Upper lobe of left lung (tissue), 6 donors: Measurements from ENCODE around the gene NAA15. TPM values are rescaled to one million over a fixed set of nuclear protein-coding genes. Genes with fewer than 3 reads are reported as not detected.

Experiments
- ATAC-seq, 2 donors: fragments of 200-7000 bp; cut with Tn5 transposase; one replicate each; pipeline ENCODE4 v1.9.1; 2022; ENCODE audit warnings: mild to moderate bottlenecking in 2 of 2, moderate library complexity in 2 of 2; ENCODE audit not compliant: low FRiP score in 2 of 2
- DNase-seq, 2 donors: peaks; one replicate each; pipeline ENCODE4 v3.0.0-alpha.2; 2019 to 2020
- H3K27ac ChIP-seq, 4 donors: fragments of 200-600 bp; sonication (generic); one replicate each; pipeline ENCODE4 v1.5.1; 2016 to 2019
- H3K27me3 ChIP-seq, 4 donors: fragments of 200-600 bp; sonication (generic); one replicate each; pipeline ENCODE4 v1.5.1; 2017 to 2019
- H3K36me3 ChIP-seq, 4 donors: fragments of 200-600 bp; sonication (generic); one replicate each; pipeline ENCODE4 v1.5.1; 2016 to 2019
- H3K4me1 ChIP-seq, 4 donors: fragments of 200-600 bp; sonication (generic); one replicate each; pipeline ENCODE4 v1.5.1; 2018 to 2019
- H3K4me3 ChIP-seq, 4 donors: fragments of 200-600 bp; sonication (generic); one replicate each; pipeline ENCODE4 v1.5.1; 2017 to 2019; ENCODE audit warnings: mild to moderate bottlenecking in 2 of 4, moderate library complexity in 1 of 4
- H3K9me3 ChIP-seq, 4 donors: fragments of 200-600 bp; sonication (generic); one replicate each; pipeline ENCODE4 v1.5.1; 2018 to 2019
- EP300 ChIP-seq, 4 donors: sonication (generic); formaldehyde crosslinking; IDR thresholded peaks; one replicate each; pipeline ENCODE4 v1.5.1; 2017; ENCODE audit warnings: antibody characterized with exemption in 4 of 4, control low read depth in 2 of 4
- POLR2A ChIP-seq, 4 donors: fragments of 450-650 bp; IDR thresholded peaks; one replicate each; pipeline ENCODE4 v1.5.1; 2016 to 2017; ENCODE audit warnings: antibody characterized with exemption in 4 of 4, mild to moderate bottlenecking in 2 of 4
- POLR2AphosphoS5 ChIP-seq, 2 donors: sonication (generic); formaldehyde crosslinking; IDR thresholded peaks; one replicate each; pipeline ENCODE4 v1.5.1; 2017; ENCODE audit warnings: antibody characterized with exemption in 2 of 2
- WGBS, 2 donors: methylation state at CpG; one replicate each; pipeline ENCODE4 v1.1.5; 2017 to 2018; 5-methylcytosine and 5-hydroxymethylcytosine counted together
- total RNA-seq, 6 donors: library from RNA; depleted of rRNA in 4 of 6; stranded (reverse); fragments of >200 nt in 4 of 6; gene quantifications; one replicate each; pipeline versions ENCODE4 v1.1.0 to v1.2.1, GENCODE V29; 2016 to 2021
- TF ChIP-seq, protein P1 (sequence below), 6 experiments: fragments of 450-650 bp in 4 of 6; fragments of 200-600 bp in 2 of 6; sonication (generic) in 2 of 6; IDR thresholded peaks; one replicate each; pipeline ENCODE4 v1.5.1; 2016 to 2019; ENCODE audit warnings: antibody characterized with exemption in 6 of 6
- donor health status: DM: no; HTN: no; CAD: no; lungs with moderate emphysema.
- donor health status: DM: no; HTN: yes; CAD: no; lungs with severe emphysema.

The NAA15 gene
- total RNA-seq, 6 donors from 2014 or later = 11.0 to 37.7 (median 31.3) TPM

DNA sequence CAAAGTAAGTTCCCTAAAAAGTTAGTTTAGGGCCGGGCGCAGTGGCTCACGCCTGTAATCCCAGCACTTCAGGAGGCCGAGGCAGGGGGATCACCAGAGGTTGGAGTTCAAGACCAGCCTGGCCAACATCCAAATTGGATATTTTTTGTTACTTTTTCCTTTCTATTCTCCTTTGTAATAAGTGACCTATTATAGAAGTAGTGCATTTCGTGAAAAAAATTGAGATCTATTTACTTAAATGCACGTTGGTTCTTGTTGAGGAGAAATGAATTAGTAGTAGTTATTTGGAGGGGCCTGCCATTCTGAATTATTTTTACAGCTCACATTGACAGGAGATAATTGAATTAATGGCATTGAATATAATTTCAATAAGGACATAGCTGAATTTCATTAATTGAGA lies 23.3 kb downstream of the NAA15 start:
- WGBS, 2 donors = 67 to 76% methylated on average over 6 of the region's 6 CpGs
- peaks cover 0 to 7% (median 2%) of the 10 kb centered on the region in 4 donors for H3K36me3 ChIP-seq
- TF ChIP-seq, protein P1, sequence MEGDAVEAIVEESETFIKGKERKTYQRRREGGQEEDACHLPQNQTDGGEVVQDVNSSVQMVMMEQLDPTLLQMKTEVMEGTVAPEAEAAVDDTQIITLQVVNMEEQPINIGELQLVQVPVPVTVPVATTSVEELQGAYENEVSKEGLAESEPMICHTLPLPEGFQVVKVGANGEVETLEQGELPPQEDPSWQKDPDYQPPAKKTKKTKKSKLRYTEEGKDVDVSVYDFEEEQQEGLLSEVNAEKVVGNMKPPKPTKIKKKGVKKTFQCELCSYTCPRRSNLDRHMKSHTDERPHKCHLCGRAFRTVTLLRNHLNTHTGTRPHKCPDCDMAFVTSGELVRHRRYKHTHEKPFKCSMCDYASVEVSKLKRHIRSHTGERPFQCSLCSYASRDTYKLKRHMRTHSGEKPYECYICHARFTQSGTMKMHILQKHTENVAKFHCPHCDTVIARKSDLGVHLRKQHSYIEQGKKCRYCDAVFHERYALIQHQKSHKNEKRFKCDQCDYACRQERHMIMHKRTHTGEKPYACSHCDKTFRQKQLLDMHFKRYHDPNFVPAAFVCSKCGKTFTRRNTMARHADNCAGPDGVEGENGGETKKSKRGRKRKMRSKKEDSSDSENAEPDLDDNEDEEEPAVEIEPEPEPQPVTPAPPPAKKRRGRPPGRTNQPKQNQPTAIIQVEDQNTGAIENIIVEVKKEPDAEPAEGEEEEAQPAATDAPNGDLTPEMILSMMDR (IDR thresholded peaks at IDR 0.05) = no peak
- TF ChIP-seq POLR2A (IDR thresholded peaks at IDR 0.05) = no peak
- TF ChIP-seq POLR2AphosphoS5 (IDR thresholded peaks at IDR 0.05) = no peak
- no peak for TF ChIP-seq EP300 (IDR thresholded peaks at IDR 0.05)
- no peaks in the 10 kb centered on the region for H3K27me3 ChIP-seq
- no peak overlapping the region for H3K27ac ChIP-seq
- no peak overlapping the region for H3K4me3 ChIP-seq
- no peaks in the 10 kb centered on the region for H3K9me3 ChIP-seq
- DNase-seq (no peak), ATAC-seq (no peak)
- H3K4me1 ChIP-seq = peaks cover 6 to 25% (median 11%) of the 10 kb centered on the region in 4 donors

DNA sequence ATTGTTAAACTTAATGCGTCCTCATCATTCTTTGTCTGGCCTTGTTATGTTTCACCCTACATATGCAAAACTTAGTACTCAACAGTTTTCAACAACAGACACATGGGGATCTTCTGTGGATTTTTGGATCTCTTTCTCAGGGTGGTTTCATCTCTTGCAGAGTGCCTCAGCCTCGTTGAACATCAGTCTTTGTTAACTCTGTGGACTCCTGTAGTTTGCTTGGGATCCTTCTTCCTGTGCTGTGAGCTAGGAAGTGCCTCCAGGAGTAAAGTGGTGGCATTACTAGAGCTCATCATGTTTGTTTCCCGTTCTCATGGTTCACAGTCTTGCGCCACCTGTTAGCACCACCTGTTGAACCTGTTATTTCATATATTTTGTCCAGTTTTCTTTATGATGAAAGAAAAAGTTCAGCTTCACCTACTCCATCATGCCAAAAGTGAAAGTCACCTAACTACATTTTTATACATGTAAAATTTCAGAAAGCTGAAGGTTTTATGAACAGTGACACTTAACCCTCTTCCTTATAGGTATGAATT lies 28.4 kb downstream of the NAA15 start:
- H3K27ac ChIP-seq = no peak overlapping the region
- 86 to 87% methylated on average over 4 of the region's 4 CpGs for WGBS, 2 donors
- no peak for ATAC-seq

DNA sequence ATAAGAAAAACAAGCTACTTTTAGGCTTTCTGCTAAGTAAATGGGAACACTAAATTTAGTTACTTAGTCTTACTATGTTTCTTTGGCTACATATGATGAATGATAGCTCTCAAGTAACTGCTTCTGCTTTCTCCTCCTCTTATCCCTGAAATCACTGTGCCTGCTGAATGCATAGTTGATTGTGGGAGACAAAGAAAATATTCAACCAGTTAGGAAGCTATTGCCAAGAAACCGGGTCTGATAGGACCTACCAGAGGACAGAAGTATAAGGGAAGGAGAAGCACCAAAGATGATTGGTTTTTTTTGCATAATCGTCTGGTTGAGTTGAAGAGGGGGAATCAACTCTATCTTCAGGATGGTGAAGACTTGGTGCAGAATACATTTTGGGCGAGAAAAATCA lies 29.0 kb downstream of the NAA15 start:
- Histone ChIP-seq H3K36me3 (peaks cover 0 to 15% (median 2%) of the 10 kb centered on the region in 4 donors), H3K9me3 (no peaks in the 10 kb centered on the region), H3K4me1 (peaks cover 0 to 4% (median 0%) of the 10 kb centered on the region in 4 donors), H3K27ac (no peak overlapping the region), H3K27me3 (no peaks in the 10 kb centered on the region), H3K4me3 (no peak overlapping the region)
- no peak for DNase-seq
- no peak for ATAC-seq
- 88 to 91% methylated on average over 3 of the region's 3 CpGs for WGBS, 2 donors
- TF ChIP-seq POLR2A (IDR thresholded peaks at IDR 0.05) = no peak
- TF ChIP-seq POLR2AphosphoS5 (IDR thresholded peaks at IDR 0.05) = no peak
- TF ChIP-seq, protein P1 (IDR thresholded peaks at IDR 0.05) = no peak
- TF ChIP-seq EP300 (IDR thresholded peaks at IDR 0.05) = no peak

More for the DNA sequence above, 28.4 kb downstream of the NAA15 start:
- H3K36me3 ChIP-seq = peaks cover 0 to 13% (median 2%) of the 10 kb centered on the region in 4 donors
- DNase-seq = no peak
- no peak for TF ChIP-seq EP300 (IDR thresholded peaks at IDR 0.05)
- no peak for TF ChIP-seq POLR2A (IDR thresholded peaks at IDR 0.05)
- TF ChIP-seq, protein P1 (IDR thresholded peaks at IDR 0.05) = no peak
- TF ChIP-seq POLR2AphosphoS5 (IDR thresholded peaks at IDR 0.05) = no peak
- peaks cover 0 to 10% (median under 1%) of the 10 kb centered on the region in 4 donors for H3K4me1 ChIP-seq
- H3K9me3 ChIP-seq = no peaks in the 10 kb centered on the region
- no peak overlapping the region for H3K4me3 ChIP-seq
- no peaks in the 10 kb centered on the region for H3K27me3 ChIP-seq

DNA sequence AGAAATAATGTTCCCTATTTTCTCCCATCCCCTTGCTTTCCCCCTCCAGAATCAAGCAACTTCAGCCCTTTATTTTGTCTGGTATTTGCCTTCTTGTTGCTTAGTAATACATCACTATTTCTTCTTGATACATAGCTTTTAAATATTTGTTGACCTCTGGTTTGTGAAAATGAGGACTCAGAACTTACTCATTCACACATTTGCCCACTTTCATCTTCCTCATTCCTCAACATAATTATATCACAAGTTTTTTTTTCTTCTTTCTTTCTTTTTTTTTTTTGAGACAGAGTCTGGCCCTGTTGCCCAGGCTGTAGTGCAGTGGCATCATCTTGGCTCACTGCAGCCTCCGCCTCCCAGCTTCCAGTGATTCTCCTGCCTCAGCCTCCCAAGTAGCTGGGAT lies 29.9 kb downstream of the NAA15 start:
- no peak for DNase-seq
- no peak for TF ChIP-seq POLR2A (IDR thresholded peaks at IDR 0.05)
- TF ChIP-seq, protein P1 (IDR thresholded peaks at IDR 0.05) = no peak
- no peak for TF ChIP-seq POLR2AphosphoS5 (IDR thresholded peaks at IDR 0.05)
- TF ChIP-seq EP300 (IDR thresholded peaks at IDR 0.05) = no peak
- no peaks in the 10 kb centered on the region for H3K4me1 ChIP-seq
- no peaks in the 10 kb centered on the region for H3K27me3 ChIP-seq
- H3K9me3 ChIP-seq = no peaks in the 10 kb centered on the region
- H3K4me3 ChIP-seq = no peak overlapping the region
- 96 to 100% methylated on average over 1 of the region's 1 CpG for WGBS, 2 donors
- H3K36me3 ChIP-seq = peaks cover 0 to 22% (median 3%) of the 10 kb centered on the region in 4 donors
- ATAC-seq = no peak
- H3K27ac ChIP-seq = no peak overlapping the region

GRCh38 chr4:139333046-139333445 lies 31.7 kb downstream of the NAA15 start:
- Histone ChIP-seq H3K27ac (no peak overlapping the region), H3K36me3 (peaks cover 0 to 22% (median 3%) of the 10 kb centered on the region in 4 donors), H3K9me3 (no peaks in the 10 kb centered on the region), H3K4me1 (no peaks in the 10 kb centered on the region), H3K4me3 (no peak overlapping the region), H3K27me3 (no peaks in the 10 kb centered on the region)
- ATAC-seq (no peak), DNase-seq (no peak)
- TF ChIP-seq, protein P1 (IDR thresholded peaks at IDR 0.05) = no peak
- TF ChIP-seq POLR2AphosphoS5 (IDR thresholded peaks at IDR 0.05) (no peak), POLR2A (IDR thresholded peaks at IDR 0.05) (no peak), EP300 (IDR thresholded peaks at IDR 0.05) (no peak)
- 90 to 93% methylated on average over 2 of the region's 2 CpGs for WGBS, 2 donors
